Activated CD4-positive, alpha-beta T cell treated with anti-CD3 and anti-CD28 coated beads, Interleukin-10, Interleukin-2, amounts not matched to agents 100 ng/mL and 50 ng/mL, durations not matched to agents 16 hours and 8 hours (primary cell): ENCODE results near the gene FAM168A.
"Not testable (repeated sequence)": the region's sequence is repeated elsewhere in the genome, so short reads cannot be mapped to it uniquely, and the experiment has no call there.

Experiments used
- DNase-seq: peaks from one replicate; pipeline ENCODE4 v3.0.0-alpha.2; 2020

Gene FAM168A

DNA sequence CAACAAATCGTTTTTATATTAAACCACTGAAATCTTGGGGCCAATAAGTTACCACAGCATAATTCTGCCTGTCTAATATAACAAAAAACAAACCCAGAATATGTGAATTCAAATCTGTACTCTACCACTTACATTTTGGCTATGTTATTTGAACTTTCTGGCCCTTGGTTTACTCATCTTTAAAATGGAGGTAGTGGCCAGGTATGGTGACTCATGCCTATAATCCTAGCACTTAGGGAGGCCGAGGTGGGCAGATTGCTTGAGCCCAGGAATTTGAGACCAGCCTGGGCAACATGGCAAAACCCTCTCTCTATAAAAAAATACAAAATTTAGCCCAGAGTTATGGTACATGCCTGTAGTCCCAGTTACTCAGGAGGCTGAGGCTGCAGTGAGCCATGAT, 84.2 kb downstream of the FAM168A start:
- DNase-seq = no peak

DNA sequence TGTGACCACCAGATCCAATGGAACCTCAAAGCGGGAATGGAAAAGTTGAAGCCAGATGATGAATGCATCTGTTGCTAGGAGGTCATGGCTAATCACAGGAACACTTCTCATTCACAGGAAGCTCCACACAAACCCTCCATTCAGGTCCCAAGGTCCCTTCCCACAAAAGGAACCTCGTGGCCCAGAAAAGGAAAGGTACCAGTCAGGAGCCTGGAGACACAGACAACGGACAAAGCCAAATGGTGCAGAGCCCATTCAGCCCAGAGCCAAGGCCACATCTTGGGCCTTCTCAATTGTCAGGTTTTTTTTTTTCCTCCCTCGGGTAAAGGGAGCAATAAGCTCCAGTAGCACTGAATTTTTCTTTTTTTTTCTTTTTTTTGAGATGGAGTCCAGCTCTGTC, 87.0 kb downstream of the FAM168A start:
- DNase-seq = no peak

DNA sequence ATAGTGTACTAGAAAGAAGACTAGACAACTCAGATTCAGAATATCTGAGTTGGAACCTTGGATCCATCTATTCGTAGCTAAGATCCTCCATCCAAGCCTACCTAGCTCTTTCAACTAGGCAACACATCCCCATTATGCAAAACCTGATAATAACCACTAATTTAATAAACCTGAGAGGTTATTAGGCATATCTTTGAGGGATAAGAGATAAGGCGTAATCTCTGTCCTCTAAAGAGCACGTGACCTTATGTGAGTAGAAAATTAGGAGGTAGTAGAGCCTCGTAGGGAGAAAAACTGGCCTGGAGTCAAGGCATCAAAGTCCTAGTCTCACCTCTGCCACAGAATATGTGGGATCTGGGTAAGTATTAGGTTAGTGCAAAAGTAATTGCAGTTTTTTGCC, 87.8 kb downstream of the FAM168A start:
- DNase-seq = no peak

DNA sequence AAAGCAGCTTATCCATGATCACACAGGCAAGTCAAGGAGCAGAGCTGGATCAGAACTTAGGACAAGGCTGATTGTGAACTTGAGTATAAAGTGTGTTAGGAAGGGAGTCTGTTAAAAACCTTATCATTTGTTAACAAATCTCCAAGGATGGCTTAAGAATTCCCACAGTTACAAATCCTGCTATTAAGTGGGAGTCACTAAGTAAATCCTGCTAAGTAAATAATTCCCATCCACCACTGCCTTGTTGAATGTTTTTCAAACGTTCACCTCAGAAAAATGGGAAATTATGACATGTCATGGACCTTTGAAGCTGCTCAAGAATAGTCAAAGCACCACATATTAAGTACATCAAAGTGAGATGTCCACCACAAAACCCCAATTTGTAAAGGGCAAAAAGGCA, 88.7 kb downstream of the FAM168A start:
- no peak for DNase-seq

DNA sequence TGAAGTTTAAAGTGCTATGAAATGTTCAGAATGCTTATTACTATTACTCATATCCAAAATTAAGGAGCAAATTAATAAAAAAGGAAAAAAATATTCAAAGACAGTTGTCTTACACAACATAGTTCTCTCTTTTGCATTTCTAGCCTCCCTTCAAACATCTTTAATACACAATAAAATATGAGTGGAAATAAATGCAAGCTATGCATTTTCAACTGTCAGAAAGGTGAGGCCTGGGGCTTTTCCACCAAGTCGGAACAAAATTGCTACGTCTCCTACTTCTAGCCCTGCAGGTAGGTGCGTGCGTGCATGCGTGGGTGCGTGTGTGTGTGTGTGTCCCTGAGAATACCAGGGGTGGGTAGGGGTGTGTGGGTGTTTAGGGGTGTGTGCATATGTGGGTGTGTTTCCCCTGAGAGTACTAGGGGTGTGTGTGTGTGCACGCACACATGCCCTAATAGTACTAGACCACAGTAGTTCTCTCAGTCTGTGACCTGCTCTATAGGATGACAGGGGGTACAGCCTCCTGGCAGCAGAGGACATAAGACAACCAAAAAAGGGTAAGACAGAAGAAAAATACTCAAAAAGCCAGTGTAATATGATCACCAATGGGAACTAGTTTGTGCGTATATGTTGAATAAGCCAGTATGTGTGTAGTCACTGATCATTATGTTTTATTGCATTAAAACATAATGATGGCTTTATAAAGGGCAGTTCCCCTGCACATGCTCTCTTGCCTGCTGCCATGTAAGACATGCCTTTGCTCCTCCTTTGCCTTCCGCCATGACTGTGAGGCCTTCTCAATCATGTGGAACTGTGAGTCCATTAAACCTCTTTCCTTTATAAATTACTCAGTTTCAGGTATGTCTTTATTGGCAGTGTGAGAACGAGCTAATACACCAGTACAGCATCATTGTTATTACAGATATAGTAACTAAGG, 89.4 kb downstream of the FAM168A start:
- no peak for DNase-seq

DNA sequence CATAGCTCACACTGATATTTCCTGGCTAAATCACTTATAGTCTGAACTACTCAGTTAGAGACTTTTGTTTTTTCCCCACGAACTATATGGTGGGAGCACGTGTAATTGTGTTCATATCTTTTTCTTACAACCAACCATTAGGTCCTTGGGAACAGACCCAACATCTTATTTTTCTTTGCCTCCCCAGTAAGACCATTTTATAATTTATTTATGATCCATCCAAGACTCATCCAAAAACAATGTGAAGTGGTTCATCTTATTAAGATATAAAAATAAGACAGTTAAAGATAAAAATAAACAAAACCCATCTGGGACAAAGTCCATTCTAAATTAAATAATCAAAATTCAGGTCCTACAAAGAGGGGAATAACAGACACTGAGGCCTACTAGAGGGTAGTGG, 90.8 kb downstream of the FAM168A start:
- no peak for DNase-seq

DNA sequence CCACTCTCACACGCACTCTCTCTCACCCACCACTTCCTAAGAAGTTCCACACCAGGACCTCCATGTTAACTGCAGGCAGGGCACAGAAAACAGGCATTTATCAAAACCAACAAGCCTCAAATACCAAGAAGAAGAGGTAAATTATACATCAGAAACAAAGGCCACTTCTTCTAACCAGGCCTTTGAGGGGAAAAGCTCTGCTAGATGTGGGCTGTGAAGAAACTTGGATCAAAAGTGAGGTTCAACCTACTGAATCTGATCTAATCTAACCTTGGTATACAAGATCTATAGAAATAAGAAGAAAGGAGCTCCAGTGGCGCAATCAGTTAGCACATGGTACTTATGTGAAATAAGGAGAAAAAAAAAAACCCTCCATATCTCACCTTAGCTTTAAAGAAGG, 91.9 kb downstream of the FAM168A start:
- no peak for DNase-seq

DNA sequence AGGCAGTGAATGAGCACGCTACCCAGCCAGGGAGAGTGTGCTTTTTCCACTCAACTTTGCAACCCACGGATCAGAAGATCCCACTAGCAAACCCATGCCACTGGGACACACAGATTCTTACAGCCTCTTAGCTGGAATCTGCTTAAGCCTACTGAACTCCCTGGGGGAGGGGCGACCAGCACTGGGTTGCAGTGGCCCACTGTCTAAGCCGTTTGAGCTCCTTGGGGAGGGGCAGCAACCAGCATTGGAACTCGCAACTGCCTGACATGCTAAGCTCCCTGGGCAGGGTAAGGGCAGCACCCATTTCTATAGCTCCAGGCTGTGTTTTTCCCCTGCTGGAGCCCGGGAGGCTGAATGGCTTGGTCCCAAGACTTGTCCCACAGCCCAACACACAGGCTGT, 99.6 kb downstream of the FAM168A start:
- no peak for DNase-seq

DNA sequence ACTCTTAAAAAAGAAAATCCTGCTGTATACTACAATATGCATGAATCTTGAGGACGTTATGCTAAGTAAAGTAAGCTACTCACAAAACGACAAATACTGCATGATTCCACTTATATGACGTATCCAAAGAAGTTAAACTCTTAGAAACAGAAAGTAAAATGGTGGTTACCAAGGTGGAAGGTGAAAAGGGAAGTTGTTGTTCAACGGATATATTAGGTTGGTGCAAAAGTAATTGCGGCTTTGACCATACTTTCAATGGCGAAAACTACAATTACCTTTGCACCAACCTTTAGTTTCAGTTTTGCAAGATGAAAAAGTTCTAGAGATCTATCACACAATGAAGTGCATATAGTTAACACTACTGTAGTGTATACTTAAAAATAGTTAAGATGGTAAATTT, 101.8 kb downstream of the FAM168A start:
- DNase-seq = no peak

DNA sequence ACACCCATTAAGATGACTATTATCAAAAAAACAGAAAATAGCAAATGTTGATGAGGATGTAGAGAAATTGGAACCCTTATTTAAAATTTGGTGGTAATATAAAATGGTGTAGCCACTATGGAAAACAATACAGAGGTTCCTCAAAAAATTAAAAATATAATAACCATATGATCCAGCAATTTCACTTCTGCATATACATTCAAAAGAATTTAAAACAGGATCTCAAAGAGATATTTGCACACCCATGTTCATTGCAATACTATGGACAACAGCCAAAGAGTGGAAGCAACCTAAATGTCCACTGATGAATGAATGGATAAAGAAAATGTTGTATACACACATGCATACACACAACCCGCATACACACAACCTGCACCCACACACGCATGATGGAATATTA, 102.2 kb downstream of the FAM168A start:
- no peak for DNase-seq

DNA sequence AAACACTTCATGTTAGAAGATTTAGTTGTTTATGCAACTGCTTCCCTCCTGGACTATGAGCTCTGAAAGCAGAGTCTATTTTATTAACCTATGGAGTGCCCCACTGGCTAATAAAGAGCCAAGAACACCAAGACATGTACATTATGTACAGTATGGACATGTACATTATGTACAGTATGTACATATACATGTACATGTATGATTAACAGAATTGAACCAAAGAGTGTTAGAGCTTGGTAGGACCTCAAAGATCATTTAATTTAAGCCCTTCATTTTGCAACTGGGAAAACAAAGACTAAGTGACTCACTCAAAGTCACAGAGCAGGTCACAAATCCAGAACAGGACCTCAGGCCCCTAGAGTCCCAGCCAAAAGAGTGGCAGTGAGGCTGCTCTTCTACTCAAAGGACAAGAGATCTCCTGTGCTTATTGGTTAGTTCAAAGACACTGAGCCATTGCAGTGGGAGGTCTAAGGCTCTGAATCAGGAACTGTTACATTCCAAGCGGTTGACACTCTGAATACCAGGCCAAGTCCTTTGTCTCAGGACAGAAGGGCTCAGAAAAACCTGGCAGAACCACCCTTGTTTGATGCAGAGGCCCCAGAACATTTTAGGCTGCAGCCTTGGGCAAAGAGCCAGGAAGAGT, 103.8 kb downstream of the FAM168A start:
- no peak for DNase-seq

DNA sequence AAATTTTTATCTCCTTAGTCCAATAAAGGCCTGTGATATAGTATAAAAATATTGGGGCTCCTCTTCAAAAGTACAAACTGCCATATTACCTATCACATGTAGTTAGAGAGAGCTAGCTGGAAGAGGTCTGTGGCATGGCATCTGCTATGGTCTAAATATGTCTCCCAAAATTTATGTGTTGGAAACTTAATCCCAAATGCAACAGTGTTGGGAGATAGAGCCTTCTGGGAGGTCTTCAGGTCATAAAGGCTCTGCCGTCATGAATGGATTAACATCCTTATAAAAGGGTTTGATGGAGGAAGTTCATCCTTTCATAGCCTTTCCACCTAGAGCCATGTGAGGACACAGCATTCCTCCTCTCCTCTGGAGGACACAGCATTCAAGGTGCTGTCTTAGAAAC, 116.3 kb downstream of the FAM168A start:
- no peak for DNase-seq

DNA sequence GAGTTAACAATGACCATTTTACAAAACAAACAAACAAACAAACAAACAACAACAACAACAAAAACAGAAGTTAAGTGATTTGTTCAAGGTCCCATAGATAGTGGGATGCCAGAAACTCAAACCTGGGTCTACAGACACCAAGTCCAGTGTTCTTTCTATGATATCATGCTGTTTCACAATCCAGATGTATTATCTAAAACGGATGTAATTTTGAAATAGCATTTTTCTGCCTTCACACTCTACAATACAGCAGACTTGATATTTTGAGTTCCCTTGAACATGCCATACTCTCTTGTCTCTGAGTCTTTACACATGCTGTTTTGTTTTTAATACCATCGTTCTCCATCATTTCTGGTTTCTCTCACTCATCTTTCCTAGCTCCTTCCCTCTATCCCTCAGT, 117.2 kb downstream of the FAM168A start:
- DNase-seq = no peak

DNA sequence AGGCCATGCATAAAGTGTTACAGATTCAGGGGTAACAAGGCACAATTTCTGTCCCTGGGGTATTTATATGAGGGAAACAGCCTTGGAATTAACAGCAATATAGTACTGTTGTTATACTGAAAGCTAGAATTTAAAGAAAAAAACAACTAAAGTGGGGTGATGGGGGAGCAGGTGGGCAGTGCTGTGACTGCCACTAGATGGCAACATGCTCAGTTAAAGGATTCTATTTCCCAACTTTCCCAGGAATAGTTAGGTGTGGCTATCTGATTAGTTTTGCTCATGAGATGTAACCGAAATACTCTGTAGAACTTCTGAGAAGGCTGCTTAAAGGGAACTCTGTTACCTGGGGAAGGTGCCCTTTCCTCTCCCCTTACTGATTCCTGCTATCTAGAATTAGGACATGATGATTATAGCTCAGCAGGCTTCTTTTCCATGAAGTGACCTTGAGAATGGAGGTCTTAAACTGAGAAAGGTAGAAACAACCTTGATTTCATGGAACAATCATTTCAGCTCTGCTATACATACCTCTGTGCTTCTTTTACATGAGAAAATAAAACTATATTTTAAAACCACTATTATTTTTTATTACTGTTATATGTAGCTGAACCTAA, 119.1 kb downstream of the FAM168A start:
- DNase-seq = no peak

DNA sequence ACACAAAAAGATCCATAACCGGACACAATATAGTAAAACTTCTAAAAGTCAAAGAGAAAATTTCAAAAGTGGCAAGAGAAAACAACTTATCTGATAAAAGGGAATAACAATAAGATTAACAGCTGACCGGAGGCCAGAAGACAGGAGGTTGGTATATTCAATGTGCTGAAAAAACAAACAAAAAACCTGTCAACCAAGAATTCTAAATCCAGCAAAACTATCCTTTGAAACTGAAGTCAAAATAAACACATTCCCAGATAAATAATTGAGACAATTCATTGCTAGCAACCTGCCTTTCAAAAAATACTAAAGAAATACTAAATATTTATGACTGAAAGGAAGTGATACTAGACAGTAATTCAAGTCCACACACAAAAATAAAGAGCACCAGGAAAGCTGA, 120.4 kb downstream of the FAM168A start:
- DNase-seq = no peak

DNA sequence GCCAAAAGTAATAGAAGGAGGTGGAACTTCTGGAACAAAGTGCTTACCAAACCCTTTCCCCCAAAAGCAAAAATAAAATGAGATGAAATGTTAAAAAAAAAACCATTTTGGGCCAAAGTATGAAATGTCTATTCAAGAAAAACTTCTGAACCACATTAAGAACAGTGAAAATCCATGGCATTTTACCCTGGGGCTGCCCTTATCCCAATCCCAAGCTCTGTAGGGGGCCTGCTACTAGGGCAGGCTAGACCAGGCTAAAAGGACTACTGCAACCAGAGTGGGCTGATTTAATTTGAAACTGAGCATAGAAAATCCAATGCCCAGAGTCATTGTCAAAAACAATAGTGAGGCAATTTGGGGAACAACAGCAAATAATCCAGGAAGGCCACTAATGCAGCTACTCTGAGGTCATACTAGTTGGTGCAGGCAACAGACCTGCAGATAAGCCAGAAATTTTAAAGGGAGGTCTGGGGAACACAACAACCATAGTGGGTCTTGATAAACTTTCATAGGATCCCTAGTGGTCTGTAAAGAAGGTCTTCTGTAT, 122.3 kb downstream of the FAM168A start:
- no peak for DNase-seq

DNA sequence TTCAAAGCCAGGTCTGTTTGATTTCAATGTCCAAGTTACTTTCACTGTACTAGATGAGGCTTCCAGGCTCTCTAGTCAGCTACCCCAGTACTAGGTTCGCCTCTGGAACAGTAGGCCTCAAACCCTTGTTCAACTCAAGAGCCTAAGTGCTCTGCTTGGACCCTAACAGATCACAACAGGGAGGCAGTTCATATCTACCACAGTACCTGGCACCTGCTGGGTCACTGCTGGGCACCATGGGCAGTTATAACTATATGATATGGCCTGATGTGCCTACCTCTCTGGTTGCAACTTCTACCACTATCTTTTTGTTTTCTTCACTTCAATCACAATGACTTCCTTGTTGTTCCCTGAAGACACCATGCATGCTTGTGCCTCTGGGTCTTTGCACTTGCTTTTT, 124.7 kb downstream of the FAM168A start:
- DNase-seq = no peak

DNA sequence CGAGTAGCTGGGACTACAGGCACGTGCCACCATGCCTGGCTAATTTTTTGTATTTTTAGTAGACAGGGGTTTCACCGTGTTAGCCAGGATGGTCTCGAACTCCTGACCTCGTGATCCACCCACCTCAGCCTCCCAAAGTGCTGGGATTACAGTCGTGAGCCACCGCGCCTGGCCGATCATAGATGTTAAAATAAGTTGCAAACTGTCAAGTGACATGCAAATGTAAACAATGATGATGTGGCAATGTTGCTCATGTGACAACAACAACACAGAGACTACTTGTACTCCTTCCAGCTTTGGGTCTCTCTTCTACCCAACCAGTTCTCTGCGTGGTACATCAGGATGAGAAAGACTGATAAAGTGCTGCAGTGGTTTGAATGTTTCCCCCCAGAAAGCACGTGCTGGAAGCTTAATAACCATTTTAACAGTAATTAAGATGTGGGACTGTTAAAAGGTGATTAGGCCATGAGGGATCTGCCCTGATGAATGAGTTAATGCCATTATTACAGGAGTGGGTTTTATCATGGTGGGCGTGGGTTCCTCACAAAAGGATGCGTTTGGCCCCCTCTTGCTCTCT, 127.8 kb downstream of the FAM168A start:
- DNase-seq = not testable (repeated sequence)

DNA sequence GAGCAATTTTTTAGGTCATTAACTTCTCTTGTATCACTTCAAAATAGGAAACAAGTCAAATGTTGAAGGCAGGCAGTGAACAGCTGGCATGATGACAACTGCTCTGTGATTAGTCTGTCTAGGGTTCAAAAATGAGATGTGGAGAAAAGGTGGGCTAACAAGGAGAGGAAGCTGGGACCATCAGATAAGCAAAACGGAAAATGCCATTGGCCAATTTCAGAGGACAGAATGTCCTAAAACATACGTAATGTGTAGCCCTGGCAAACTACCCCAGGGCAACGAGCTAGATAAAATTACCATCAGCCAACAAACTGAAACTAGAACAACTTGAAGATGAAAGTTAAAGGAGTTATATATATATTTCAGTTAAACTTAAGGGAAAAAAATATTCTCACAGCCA, 128.5 kb downstream of the FAM168A start:
- DNase-seq = no peak

DNA sequence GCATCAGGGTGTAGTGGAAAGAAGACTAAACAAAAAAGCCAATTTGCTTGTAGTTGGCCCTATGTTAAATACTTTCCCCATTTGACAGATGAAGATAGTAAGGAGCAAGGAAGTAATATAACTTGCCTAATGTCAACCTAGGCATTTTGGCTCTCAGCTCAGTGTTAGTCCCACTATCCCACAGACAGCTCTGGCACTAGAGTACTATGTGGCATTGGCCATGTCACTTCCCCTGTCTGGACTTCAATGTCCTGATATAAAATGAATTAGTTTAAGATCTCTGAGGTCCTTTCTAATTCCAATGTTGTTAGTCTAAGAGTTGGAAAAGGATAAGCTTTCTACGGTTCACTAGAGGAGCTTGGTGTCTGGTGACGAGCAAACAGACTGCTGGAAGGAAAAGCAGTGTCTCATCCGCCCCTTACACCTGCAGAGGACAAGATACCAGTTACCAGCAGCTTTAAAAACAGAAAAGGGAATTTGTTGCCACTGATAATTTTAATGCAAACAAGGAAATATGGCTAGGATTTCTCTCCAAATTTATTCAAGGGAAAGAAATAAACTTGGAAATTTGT, 129.2 kb downstream of the FAM168A start:
- DNase-seq = no peak

DNA sequence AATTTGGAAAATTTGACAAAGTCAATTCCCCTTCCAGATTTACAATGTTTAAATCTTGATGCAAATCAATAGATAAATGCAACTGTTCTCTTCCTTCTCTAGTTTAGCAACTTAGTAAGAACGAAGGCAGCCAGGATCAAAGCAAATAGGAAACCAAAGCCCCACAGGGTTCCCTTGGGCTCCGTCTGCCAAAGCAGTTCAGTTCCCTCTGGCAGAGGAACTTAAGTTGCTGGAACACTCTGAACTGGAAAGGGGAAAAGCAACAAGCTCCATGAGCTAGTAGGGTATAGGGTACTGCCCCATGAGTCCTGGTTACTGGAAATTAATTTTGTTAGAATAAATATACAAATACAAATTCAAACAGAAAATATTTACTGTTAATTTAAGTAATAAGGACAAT, 130.4 kb downstream of the FAM168A start:
- no peak for DNase-seq

DNA sequence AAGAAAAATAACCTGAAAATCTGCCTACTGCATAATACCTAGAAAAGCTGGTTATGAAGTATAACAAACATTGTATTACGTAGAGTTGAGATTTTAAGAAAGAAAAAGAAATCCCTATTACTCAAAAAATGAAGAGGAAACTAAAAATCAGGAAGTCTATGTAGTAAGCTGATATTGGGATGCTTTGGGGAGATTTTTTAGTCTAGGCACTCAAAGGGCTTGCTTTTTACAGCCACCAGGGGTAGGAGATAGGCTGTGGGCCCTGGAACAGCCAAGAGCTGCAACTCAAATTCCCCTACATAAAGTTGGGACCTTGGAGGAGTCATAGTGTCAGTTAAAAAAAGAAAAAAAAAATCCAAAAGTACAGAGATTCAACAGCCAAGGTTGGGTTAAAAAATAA, 131.3 kb downstream of the FAM168A start:
- DNase-seq = no peak

DNA sequence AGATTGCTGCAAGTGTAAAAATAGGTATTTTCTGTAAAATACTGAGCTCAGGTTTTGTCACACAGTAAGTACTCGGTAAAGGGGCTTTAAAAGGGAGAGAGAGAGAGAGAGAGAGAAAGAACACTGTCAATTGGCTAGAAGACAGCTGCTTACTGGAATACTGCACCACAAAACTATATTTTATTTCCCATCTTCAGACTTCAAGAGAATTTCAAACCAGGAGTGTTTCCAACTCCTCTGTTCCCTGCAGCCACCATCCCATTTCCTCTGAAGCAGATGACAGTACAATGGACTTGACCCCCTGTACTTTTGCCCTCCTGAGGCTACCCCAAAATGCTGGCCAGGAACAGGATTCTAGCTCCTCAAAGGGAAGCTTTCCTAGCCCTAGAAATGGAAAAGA, 132.0 kb downstream of the FAM168A start:
- DNase-seq = no peak
